Epidermal melanocyte (primary cell): ENCODE measurements around the gene NCOA3.
"Not testable (repeated sequence)": the region's sequence is repeated elsewhere in the genome, so short reads cannot be mapped to it uniquely, and the experiment has no call there.

Experiments used
- DNase-seq: peaks from one replicate; pipeline ENCODE4 v3.0.0; 2011; ENCODE audit warnings: low spot score; ENCODE audit not compliant: insufficient read length

NCOA3 gene

GRCh38 chr20:47561603-47562583, 60.2 kb downstream of the NCOA3 start:
- no peak for DNase-seq

DNA sequence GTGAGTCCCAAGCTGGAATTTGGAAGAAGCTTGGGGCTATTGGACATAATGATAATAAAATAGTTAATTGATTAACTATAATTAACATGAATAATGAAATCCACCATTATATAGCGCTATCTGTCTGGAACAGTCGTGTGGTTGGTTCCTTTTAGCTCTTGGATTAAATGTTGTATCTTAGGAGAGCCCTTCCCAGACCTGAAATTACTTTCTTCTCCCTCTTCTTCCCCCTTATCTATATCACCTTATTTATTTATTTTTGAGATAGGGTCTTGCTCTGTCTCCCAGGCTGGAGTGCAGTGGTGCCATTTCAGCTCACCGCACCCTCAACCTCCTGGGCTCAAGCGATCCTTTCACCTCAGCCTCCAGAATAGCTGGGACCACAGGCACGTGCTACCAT, 64.6 kb downstream of the NCOA3 start:
- no peak for DNase-seq

GRCh38 chr20:47568019-47568418, 66.3 kb downstream of the NCOA3 start:
- peak; percentile 63 for DNase-seq

- no peak for DNase-seq
Observed at GRCh38 chr20:47568837-47569410, 67.2 kb downstream of the NCOA3 start.

GRCh38 chr20:47571426-47571825, 69.7 kb downstream of the NCOA3 start:
- no peak for DNase-seq

GRCh38 chr20:47572105-47572729, 70.5 kb downstream of the NCOA3 start:
- DNase-seq = no peak

- no peak for DNase-seq
Observed at GRCh38 chr20:47573559-47573958, 71.9 kb downstream of the NCOA3 start.

- no peak for DNase-seq
Observed at GRCh38 chr20:47574616-47575364, 73.1 kb downstream of the NCOA3 start.

DNA sequence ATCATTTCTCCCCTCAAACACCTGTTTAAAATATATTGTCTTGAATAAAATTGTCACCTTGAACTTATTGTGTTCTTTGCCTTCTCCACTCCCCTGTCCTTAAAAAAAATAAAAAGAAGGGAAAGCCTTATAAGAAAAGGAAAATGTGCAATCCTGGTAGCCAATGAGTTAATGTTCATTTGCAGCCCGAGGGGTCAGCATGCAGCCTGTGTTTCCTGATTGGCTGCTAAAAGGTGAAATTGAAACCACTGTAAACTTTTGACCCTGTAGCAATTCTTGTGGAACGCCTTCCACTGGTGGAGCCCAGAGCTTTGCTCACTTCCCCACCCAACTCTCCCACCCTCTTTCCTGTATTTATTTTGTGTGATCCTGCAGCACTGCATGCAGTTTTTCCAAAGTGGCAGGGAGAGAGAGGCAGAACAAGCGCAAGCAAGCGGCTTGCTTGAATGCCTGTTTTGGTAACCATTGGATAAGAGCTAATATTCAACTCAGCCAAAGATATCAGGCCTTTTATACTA, 74.9 kb downstream of the NCOA3 start:
- DNase-seq = peak; percentile 57

GRCh38 chr20:47577314-47577713, 75.6 kb downstream of the NCOA3 start:
- no peak for DNase-seq

- no peak for DNase-seq
Observed at GRCh38 chr20:47578543-47578942, 76.9 kb downstream of the NCOA3 start.

GRCh38 chr20:47580686-47581085, 79.0 kb downstream of the NCOA3 start:
- DNase-seq = not testable (repeated sequence)

DNA sequence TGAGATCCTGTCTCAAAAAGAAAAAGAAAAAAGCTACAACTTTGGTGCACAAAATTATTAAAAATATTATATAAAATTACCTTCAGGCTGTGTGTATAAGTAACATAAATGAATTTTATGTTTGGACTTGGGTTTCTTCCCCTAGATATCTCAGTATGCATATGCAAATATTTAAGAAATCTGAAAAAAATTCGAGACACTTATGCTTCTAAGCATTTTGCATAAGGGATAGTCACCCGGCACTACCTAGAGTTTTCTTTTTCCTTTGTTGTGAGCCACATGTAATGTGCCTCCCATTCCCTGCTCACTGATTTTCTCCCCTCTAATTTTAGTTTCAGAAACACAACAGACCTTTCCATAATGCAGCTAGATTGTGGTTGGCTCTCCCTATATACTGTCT, 79.4 kb downstream of the NCOA3 start:
- no peak for DNase-seq

DNA sequence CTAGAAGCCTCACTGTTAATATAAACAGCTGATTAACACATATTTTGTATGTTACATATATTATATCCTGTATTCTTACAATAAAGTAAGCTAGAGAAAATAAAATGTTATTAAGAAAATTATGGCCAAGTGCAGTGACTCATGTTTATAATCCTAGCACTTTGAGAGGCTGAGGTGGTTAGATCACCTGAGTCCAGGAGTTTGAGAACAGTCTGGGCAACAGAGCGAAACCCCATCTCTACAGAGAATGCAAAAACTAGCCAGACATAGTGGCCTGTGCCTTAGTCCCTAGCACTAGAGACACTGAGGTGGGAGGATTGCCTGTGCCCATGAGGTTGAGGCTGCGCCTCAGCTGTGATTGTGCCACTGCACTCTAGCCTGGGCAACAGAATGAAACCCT, 81.9 kb downstream of the NCOA3 start:
- DNase-seq = no peak

GRCh38 chr20:47585087-47585747, 83.5 kb downstream of the NCOA3 start:
- DNase-seq = no peak

DNA sequence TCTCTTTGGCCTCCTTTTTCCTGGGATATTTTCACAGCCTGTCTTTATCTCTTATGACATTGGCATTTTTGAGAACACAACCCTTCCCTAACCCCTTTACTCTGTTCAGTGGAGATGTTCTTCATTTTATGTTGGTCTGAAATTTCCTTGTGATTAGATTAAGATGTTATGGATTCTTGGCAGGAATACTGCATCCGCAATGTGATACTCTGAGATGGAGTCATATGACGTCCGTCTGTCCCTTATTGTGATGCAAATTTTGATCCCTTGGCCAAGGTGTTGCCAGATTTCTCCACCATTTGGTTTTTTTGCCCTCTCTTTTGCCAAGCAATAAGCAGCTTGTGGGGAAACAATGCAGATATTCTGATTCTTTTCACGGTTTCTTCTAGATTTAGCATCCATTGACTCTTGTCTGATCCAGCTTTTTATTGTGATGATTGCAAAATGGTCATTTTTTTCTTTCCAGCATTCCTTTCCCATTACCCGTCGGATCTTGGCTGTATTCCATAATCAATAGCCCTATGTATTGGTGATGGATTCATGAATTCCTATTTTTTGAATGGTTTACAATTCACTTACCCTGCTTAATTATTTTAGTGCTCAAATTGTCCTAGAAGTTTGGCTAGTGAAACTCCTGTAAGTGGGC, 85.1 kb downstream of the NCOA3 start:
- DNase-seq = no peak

DNA sequence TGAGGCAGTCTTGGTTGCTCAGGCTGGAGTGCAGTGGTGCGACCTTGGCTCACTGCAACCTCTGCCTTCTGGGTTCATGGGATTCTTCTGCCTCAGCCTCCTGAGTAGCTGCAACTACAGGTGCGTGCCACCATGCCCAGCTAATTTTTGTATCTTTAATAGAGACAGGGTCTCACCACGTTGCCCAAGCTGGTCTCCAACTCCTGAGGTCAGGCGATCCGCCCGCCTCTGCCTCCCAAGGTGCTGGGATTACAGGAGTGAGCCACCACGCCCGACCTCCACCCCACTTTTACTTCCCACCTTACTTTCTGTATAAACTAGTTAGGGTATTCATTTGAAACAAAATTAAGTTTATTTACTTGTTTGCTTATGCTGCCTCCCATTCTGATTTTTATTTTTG, 86.5 kb downstream of the NCOA3 start:
- DNase-seq = no peak

DNA sequence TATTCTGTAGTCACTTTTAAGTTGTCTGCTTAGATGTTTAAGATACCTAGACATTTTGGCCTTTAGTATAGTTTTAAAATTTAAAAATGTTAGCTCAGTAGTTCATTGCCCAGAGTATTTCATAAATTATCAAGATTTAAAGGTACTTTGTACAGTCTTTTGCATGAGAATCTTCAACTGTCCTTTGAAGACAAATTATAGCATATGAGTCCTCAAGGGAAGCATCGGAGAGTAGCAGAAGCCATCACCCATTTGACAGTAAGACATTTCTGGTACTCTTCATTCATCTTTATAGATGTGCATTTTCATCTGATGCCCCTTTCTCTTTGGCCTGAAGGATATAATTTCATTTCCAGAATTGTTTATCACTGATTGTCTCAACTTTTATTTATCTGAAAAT, 89.5 kb downstream of the NCOA3 start:
- DNase-seq = no peak

- DNase-seq = no peak
Observed at GRCh38 chr20:47594157-47594556, 92.5 kb downstream of the NCOA3 start.

GRCh38 chr20:47595138-47595537, 93.5 kb downstream of the NCOA3 start:
- not testable (repeated sequence) for DNase-seq
